IPS DF 19.7 (cell line): Measurements from ENCODE around the gene CARD9.

ENCODE experiments used
- DNase-seq: peaks from one replicate; pipeline ENCODE4 v3.0.0-alpha.2; 2013; ENCODE audit warnings: low read depth, low spot score

Gene CARD9

GRCh38 chr9:136347472-136348256 lies 25.8 kb downstream of the CARD9 start:
- no peak for DNase-seq

- no peak for DNase-seq
Observed at GRCh38 chr9:136346927-136347465, 26.5 kb downstream of the CARD9 start.

- DNase-seq: no peak
Observed at GRCh38 chr9:136346157-136346481, 27.4 kb downstream of the CARD9 start.

- DNase-seq: no peak
Observed at GRCh38 chr9:136345281-136346156, 27.9 kb downstream of the CARD9 start.

GRCh38 chr9:136344544-136345280 lies 28.8 kb downstream of the CARD9 start:
- DNase-seq: no peak

- DNase-seq: no peak
Observed at GRCh38 chr9:136343884-136344269, 29.6 kb downstream of the CARD9 start.

GRCh38 chr9:136343121-136343883 lies 30.2 kb downstream of the CARD9 start:
- no peak for DNase-seq

- no peak for DNase-seq
Observed at GRCh38 chr9:136342181-136343120, 31.0 kb downstream of the CARD9 start.

GRCh38 chr9:136341769-136342168 lies 31.7 kb downstream of the CARD9 start:
- DNase-seq: no peak

GRCh38 chr9:136341042-136341655 lies 32.3 kb downstream of the CARD9 start:
- no peak for DNase-seq

- DNase-seq: no peak
Observed at GRCh38 chr9:136340356-136341041, 33.0 kb downstream of the CARD9 start.

- DNase-seq: no peak
Observed at GRCh38 chr9:136339958-136340310, 33.5 kb downstream of the CARD9 start.

- DNase-seq: no peak
Observed at GRCh38 chr9:136339173-136339957, 34.1 kb downstream of the CARD9 start.

GRCh38 chr9:136338511-136338910 lies 35.0 kb downstream of the CARD9 start:
- no peak for DNase-seq

- no peak for DNase-seq
Observed at GRCh38 chr9:136337416-136338395, 35.8 kb downstream of the CARD9 start.

- DNase-seq: no peak
Observed at GRCh38 chr9:136336881-136337280, 36.6 kb downstream of the CARD9 start.
